LNCAP (cell line): ENCODE data around the gene SDHC.

Experiments used
- TF ChIP-seq, protein P1 (sequence below): fragments of 450-650 bp; IDR thresholded peaks from 2 replicates; pipeline ENCODE4 v1.5.1; 2017; ENCODE audit warnings: mild to moderate bottlenecking

The SDHC gene

DNA sequence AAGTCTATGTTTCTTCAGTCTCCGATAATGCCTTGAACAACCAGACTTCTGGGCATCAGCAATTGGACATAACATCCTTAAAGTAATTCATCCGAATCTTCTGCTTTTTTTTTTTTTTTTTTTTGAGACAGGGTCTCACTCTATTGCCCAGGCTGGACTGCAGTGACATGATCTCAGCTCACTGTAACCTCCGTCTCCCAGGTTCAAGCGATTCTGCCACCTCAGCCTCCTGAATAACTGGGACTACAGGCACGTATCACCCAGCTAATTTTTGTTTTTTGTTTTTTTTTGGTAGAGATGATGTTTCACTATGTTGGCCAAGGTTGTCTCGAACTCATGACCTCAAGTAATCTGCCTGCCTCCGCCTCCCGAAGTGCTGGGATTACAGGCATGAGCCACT is 77.4 kb downstream of the SDHC start:
- TF ChIP-seq, protein P1, sequence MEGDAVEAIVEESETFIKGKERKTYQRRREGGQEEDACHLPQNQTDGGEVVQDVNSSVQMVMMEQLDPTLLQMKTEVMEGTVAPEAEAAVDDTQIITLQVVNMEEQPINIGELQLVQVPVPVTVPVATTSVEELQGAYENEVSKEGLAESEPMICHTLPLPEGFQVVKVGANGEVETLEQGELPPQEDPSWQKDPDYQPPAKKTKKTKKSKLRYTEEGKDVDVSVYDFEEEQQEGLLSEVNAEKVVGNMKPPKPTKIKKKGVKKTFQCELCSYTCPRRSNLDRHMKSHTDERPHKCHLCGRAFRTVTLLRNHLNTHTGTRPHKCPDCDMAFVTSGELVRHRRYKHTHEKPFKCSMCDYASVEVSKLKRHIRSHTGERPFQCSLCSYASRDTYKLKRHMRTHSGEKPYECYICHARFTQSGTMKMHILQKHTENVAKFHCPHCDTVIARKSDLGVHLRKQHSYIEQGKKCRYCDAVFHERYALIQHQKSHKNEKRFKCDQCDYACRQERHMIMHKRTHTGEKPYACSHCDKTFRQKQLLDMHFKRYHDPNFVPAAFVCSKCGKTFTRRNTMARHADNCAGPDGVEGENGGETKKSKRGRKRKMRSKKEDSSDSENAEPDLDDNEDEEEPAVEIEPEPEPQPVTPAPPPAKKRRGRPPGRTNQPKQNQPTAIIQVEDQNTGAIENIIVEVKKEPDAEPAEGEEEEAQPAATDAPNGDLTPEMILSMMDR, result no peak

DNA sequence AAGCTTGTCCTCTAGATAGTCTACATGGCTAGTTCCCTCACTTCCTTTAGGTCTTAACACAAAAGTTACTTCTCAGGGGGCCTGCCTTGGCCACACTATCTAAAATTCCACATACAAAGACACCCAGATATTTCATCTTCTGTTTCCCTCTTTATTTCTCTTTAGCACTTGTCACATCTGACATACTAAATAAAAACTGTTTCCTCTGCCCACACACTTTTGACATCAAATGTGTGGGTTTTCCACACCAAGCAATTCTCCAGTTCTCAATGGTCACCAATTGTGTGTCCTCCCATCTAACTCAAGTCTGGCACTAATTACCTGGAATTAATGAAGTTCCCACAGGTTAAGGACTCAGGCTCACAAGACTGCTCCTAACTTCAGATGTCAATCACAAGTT is 79.0 kb downstream of the SDHC start:
- TF ChIP-seq, protein P1, result no peak

GRCh38 chr1:161398900-161399256 is 84.7 kb downstream of the SDHC start:
- TF ChIP-seq, protein P1, result no peak

DNA sequence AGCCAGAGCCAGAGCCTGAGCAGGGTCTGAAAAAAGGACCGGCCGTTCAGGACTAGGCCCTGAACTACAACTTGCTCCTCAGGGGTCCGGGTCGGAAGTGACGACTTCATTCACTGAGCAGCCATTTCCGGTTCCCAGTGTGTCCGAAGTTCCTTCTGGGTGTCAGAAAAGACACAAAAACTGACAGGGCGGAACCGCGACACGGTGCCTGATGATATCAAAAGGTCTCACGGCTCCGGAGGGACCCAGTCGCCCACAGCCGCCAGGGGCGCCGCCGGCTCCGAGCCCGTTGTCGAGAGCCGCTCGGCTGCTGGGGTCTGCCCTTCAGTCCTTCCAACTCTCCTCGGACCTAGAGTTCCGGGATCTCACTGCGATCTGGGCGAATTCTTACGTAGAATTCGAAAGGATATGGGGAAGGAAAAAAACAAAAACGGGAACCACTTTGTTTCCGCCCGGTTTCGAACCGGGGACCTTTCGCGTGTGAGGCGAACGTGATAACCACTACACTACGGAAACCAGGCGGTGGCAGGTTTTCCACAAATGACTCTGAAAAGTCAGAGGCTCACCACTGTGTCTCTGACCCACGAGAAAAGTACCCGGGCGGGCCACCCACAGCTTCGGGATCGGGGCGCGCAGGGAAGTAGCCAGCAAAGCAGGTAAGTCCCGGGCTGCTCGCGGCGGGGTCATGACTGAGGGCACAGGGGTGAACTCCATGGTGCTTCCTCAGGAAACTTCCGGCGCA is 85.2 kb downstream of the SDHC start:
- TF ChIP-seq, protein P1, result no peak; the same call in 1 of the 2 replicates

DNA sequence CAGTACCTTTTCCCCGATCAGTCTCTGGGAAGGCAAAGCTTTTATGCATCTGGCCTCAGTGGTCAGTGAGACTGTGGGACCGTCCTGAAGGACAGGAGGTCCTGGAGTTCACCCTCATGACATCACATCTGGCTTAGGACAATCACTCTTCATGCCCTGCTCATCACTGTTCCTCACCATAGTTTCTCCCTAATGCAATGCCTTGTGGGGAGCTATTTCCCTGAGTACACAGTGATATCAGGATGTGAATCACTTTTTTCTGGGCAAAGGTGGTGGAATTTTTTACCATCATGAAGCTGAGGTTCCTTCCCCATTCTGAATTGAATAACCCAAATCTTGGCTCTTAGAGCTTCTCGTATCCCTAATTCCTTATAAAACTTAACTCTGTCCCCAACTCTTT is 88.3 kb downstream of the SDHC start:
- TF ChIP-seq, protein P1, result no peak

DNA sequence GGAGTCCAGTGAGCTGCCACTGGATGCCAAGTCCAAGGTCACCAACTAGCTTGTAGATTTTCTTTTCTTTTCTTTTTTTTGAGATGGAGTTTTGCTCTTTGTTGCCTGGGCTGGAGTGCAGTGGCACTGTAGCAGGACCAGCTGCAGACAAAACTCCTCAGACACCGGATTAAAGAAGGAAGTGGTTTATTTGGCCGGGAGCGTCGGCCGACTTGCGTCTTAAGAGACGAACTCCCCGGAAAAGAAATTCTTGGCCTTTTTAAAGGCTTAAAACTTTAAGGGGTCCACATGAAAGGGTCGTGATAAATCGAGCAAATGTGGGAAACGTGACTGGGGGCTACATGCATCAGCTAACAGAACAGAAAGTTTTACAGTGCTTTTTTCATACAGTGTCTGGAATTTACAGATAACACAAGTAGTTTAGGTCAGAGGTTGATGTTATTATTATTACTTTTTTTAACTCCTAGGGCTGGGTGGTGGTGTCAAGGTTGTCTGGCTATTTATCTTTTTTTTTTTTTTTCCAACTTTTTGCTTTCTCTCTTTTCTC is 89.9 kb downstream of the SDHC start:
- TF ChIP-seq, protein P1, result no peak

- TF ChIP-seq, protein P1, result no peak
These were observed 93.3 kb downstream of the SDHC start for GRCh38 chr1:161407451-161407985.
